ENCODE results near the gene JAG2.

- no peak for TF ChIP-seq CTCF (IDR thresholded peaks at IDR 0.05)
- no peak for TF ChIP-seq POLR2A (IDR thresholded peaks at IDR 0.05)
Measured at GRCh38 chr14:105180592-105181548, 12.3 kb upstream of the JAG2 start, which contains the start of gene NUDT14.

All from testis (tissue), 2 donors.